ACHN (cell line): ENCODE results near the gene CTNNA3.
"Not testable (repeated sequence)": the region's sequence is repeated elsewhere in the genome, so short reads cannot be mapped to it uniquely, and the experiment has no call there.

ENCODE experiments used
- DNase-seq: peaks from one replicate; pipeline ENCODE4 v3.0.0-alpha.2; 2015
- in situ Hi-C: cut with HindIII; loops from 2 replicates; pipeline ENCODE4 v1.10.0; 2017; ENCODE audit warnings: low sequenced_read_pairs, low pct_ligation_motif_present, low pct_unique_long_range_greater_than_20kb

CTNNA3 gene

DNA sequence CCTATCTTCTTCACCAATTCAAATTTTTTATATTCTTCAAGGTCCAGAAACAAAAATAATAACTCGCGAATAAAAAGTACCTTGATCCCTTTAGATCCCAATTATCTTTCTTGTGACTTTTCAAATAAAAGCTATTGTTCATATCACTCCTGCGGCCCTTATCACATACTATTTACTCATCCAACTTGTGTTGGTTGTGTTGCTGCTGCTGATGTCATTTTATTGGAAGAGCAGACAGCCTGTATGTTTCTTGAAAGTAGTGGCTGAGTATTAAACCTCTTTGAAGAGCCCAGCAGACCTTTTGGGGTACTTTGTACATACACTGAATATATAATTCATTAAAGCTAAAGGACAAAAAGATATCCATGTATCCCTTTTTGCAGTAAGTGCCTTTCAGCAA is 231.7 kb downstream of the CTNNA3 start:
- DNase-seq = no peak
- in situ Hi-C loops = no loop called here

DNA sequence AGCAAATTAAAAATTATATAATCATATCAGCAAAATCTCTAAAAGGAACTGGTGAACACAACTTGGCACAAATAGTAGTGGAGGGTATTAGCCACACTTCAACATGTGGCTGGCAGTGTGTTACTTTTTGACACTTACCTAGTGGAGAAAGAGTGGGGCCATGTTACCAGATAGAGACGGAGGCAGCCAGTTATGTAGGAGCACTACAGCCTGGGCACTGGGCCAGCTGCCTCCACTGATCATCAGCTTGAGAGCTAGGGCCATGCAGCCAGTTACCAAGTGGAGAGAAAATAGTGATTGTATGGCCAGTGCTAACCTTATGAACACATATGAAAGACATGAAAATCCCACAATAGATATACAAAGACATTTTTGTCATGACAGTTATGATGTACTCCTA is 243.1 kb downstream of the CTNNA3 start:
- in situ Hi-C loops = no loop called here
- DNase-seq = no peak

DNA sequence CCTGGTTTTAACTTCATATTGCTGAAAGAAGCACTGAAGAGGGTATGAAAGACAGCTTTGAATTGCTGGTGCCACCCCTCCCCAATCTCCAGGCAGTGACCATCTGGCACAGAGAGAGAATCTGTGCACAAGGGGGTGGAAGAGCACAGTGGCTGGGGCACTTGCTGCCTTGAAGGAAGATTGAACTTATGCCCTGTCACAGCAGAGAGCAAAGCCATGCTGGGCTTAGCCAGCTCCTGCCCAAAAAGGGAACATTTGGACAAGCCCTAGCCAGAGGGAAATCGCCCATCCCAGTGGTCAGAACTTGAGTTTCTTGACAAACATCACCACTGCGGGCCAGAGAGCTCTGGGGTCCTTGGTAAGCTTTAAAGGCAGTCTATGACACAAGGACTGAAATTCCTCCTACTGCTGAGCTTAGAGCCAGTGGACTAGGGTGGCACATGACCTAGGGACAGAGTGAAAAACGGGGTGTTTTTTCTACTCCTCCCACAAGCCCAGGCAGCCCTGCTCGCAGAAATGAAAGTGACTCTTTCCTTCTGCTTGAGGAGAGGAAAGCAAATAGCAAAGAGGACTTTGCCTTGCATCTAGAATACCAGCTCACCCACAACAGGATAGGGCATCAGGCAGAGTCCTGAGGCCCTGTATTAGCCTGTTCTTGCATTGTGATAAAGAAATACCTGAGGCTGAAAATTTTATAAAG is 257.2 kb downstream of the CTNNA3 start:
- in situ Hi-C loops = no loop called here
- DNase-seq = no peak

DNA sequence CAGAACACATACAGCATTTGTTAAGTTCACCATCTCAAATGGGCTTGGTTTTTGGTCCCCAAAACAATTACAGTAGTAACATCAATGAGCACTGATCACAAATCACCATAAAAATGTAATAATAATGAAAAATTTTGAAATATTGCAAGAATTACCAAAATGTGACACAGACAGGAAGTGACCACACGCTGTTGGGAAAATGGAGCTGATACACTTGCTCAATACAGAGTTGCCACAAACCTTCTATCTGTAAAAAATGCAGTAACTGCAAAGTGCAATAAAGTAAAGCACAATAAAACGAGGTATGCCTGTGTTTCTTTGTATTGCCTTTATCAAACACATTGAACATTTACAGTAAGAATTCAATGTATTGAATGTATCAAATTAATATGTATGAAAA is 262.7 kb downstream of the CTNNA3 start:
- in situ Hi-C loops = no loop called here

DNA sequence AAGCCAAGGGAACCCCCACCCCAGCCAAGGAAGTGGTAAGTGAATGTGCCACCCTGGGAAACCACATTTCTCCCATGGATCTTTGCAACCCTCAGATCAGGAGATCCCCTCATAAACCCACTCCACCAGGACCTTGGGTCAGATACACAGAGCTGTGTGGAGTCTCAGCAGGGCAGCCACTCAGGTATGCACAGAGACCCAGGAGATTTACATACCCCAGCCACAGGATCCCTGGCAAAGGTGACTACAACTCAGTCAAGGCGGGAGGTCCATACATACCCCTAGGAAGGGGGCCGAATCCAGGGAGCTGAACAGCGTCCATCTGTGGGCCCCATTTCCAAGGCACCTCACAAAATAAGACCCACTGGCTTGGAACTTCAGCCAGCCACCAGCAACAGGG is 293.4 kb downstream of the CTNNA3 start:
- no peak for DNase-seq
- in situ Hi-C loops = no loop called here

More for the DNA sequence above, 262.7 kb downstream of the CTNNA3 start:
- DNase-seq = no peak

DNA sequence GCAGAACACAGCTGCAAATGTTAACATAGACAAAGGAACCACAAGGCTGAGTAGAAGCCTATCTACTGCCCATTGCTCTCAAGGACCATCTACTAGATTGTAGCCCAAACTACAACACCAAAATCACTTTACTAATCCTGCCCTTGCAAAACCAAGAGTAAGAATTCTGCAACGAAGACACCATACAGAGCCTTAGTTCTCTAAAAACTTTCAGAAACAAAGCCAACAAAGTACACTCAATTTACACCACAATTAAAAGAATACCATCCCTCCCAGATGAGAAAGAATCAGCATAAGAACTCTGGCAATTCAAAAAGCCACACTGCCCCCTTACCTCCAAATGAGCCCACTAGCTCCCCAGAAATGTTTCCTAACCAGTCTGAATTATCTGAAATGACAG is 294.3 kb downstream of the CTNNA3 start:
- in situ Hi-C loops = no loop called here

DNA sequence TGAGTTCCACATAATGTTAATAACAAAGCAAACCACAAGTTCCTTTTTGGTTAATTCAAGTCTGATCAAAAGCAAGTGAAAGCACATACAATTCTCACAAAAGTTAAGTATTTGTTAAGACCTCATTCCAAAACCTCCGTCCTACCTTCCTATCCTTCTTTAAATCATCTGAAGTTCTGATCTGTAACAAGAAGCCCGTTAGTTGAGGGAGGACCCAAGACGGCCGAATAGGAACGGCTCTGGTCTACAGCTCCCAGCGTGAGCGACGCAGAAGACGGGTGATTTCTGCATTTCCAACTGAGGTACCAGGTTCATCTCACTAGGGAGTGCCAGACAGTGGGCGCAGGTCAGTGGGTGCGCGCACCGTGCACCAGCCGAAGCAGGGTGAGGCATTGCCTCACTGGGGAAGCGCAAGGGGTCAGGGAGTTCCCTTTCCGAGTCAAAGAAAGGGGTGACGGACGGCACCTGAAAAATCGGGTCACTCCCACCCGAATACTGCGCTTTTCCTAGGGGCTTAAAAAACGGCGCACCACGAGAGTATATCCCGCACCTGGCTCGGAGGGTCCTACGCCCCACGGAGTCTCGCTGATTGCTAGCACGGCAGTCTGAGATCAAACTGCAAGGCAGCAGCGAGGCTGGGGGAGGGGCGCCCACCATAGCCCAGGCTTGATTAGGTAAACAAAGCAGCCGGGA is 309.0 kb downstream of the CTNNA3 start:
- DNase-seq, in situ Hi-C loops: not testable (repeated sequence)

More for the DNA sequence above, 294.3 kb downstream of the CTNNA3 start:
- no peak for DNase-seq

DNA sequence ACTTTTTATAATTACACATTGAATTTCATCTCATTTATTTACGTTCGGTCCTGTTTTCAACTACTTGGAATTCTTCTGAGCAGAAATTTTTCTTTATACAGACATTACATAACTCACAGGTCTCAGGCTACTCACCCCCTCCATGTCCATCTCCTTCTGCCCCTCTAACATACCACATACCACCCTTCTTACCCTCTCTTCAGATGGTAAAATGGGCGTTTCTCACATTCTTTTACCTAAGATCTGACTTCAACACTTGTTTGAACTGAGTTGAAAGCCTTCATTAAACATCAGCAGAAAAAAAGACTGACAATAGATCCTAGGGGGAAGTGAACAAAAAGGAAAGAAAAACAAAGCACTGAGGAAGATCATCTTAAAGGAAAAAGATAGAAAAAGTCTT is 309.7 kb downstream of the CTNNA3 start:
- DNase-seq = no peak
- in situ Hi-C loops = no loop called here

DNA sequence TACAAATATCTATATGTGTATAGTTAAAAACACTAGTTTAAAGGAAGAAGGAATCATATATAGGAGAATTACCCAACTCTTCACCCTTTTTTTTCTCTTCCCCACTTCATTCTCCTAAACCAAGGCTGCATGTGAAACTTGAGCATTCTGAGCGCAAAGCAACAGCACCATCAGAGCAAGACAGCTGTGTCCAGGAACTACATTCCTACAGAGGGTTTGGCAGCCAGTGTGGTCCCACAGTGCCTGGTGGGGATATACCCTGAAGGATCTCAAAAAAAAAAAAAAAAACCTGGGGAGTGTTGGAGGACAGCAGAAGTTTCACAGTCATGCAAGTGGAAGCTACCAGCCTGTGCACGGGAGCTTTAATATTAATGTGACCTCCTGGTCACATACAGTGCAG is 310.4 kb downstream of the CTNNA3 start:
- no peak for DNase-seq
- in situ Hi-C loops = no loop called here

DNA sequence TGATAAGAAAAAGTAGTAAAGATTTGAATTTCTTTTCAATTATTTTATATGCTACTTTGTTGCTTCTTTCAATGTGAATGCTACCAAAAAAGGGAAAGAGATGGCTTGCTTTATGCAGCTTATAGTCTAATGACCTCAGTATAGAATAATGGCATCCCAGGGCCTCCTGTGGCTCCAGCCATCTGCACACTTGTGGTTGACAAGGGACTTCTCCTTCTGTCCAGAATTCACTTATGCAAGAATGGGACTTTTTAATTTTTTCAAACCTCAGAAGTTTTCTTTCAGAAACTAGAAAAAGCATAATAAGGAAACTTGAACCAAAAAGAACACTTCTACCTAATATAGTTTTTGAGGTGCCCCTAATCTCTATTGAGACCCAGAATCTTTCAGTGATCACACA is 310.9 kb downstream of the CTNNA3 start:
- no peak for DNase-seq

DNA sequence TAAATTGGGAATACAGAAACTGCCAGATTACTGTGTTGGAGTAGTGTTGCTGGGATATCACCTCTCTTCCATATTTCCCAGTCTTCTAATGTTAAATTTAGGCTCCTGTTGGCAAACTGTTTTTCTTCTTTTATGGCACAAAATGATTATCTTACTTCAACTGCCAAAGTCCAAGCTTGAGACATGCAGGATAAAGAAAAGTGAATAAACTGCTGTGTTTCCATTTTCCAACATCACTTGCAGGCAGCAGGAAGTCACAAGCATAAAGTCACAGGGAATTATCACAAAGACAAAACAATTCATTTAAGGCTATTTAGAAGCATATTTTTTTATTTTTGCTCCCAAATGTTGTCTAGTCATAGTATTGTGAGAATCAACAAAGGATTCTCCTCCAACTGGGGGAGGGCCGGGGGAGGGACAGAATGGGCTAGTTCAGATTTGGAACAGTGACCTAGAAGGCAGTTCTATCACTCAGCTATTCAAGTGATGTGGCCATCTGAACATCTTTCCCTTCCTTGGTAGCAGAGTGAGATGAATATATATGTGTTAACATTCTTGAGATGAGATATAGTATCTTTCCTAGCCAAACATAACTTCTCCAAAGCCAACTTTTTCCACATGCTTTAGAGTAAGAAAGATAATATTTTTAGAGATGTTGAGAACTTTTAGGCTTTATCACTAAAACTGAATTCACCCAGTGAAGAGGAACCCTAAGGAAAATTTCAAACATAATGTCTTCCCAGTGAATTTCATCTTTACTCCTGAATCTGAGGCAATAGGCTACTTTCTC is 364.7 kb downstream of the CTNNA3 start:
- in situ Hi-C loops = no loop called here
- no peak for DNase-seq

More for the DNA sequence above, 310.9 kb downstream of the CTNNA3 start:
- in situ Hi-C loops = no loop called here

DNA sequence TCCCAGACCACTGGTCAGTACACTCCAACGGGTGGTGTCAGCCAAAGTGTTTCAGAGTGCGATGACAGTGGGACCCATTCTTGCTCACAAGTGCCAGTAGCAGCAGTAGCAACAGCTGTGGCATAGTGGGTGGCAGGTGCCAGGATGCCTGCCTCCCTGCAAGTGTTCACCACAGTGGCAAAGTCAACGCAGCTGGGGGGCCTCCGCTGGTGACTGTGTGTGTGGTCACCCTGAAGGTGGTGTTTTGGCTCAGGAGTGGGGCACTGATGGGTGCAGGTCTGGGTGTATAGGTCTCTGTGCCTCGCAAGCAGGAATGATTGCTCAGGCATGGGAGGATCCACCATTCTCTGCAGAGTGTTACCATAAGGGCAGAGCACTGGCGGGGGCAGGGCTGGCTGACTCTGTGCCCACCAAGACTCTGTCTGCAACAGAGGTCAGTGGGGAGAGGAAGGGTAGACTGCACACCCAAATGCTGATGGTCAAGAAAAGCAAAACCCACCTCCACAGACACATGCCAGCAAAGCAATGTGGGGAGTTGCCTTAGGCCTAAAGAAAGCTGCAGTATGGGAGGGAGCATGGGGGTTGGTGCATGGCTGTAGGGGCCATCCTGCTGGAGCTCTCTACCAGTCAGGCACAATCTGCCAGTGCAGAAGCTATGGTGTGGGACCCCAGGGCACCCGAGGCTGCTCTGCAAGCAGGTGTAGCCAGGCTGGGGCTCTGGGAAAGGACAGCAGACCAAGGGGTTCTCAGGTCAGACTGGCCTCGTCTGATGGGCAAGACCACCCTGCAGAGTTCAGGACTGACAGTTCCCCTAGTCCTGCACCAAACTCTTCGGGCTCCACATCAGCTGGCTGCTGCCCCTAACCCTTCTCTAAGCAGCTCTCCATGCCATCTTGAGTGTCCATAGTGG is 368.1 kb downstream of the CTNNA3 start:
- in situ Hi-C loops = no loop called here
- DNase-seq = no peak

DNA sequence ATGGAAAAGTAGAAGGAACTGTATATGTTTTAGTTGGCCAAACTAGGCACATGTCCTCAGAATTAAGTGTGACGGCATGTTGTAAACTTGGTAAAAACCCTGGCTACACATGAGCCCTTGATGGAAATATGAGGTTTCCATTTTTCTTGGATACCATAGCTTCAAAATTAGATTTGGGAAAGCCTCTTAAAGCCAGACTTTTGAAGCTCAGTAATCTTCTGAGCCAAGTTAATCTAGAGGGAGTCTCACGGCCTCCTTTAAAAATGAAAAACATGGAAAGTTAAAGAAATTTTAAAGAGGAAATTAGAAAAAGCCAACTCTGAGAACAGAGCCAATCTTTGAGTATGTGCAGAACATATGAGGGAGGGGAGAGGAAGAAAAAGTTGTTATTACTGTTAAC is 376.0 kb downstream of the CTNNA3 start:
- in situ Hi-C loops = no loop called here
- no peak for DNase-seq

DNA sequence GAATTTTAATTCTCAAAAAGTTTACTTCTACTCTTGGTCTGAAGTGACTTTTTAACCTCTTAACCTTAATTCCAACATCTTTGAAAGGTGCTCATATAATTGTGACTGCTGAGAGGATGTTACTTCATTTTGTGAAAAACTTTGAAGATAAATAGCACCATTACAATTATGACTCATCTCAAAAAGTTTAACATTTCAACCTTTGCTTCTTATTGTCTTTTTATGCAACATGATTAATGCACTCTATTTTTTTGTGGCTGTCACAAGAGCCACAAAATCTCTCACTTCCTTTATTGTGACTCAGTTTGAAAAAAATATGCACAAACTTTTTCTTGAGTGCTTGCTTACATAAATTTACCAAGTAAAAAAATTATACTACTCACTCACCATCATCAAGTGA is 387.1 kb downstream of the CTNNA3 start:
- no peak for DNase-seq
- in situ Hi-C loops = no loop called here

DNA sequence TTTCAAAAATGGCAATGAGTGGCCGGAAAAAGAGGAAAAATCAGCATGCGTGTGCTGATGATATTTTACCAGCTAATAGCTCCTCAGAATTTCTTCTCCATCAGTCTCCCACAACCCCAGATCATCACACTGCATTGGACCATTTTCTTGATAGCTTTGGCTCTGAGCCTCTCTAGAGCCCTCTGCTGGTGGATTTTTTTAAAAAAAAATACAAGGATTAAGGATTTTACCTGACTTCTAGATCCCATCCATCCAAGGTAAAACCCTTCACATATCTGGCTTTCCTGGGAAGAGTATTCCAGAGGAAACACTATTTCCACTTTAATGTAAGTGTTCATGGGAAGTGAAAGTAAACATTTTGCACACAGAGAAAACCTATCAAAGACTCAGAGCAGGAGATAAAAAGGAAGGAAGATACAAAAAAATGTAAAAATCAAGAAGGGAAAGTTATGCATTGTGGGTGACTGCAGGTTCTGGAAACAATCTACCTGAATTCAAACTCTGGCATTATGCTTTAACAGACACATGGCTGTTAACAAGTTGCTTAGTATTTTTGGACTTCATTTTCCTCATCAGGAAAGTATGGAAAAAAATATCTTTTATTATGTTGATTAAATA is 389.3 kb downstream of the CTNNA3 start:
- DNase-seq = peak; percentile 51
- in situ Hi-C loops = no loop called here

DNA sequence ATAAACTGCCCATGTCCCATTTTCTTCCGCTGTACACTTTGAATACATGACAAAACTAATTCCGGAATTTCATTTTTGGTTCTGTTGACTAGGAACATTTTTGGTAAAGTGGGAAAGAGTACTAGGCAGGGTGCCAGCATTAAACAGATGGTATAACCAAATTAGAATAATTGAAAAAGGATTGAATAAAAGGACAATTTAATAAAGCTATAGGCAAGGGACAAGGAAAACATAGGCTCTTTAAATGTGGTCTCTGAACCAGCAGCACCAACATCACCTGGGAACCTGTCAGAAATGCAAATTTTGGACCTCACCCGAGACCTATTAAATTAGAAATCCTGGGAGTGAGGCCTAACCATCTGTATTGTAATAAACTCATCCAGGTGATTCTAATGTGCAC is 393.3 kb downstream of the CTNNA3 start:
- DNase-seq = no peak
- in situ Hi-C loops = no loop called here

DNA sequence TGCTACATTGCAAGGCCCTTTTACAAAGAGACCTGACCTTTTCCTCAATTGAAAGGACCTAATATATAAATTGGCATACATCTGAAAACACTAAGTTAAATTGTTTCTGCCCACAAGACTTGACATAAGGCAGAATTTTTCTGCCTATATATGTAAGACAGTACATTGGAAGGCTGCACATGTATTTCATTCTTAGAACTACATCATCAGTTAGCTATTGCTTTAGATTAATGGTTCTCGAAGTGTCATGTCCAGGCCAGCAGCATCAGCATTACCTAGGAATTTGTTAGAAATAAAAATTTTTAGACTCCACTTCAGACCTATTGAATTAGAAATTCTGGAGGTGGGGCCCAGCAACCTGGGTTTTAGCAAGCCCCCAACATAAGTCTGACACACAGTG is 396.2 kb downstream of the CTNNA3 start:
- DNase-seq = no peak
- in situ Hi-C loops = no loop called here

DNA sequence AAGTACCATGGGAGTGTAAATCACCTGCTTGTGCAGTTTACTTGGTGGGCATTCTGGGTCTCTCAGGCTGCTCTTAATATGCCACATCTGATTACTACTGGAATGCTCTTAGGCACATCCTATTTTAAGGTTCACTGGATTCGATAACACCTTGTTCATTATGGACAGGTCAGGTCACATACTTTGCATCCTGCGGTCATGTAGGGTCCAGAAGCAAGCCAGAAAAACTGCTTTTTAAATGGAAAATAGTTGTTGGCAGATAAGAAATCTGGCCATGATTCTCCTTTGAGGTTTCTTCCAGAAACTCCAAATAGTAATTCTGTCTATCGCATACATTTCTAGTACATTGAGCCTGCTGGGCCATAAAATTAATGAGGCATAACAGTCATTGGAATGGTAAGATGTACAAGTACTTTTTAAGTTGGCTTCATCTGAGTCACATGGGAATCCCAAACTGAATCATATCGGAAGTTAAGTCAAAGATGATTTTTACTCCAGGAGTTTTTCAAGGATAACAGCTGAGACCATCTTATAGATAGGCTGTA is 398.3 kb downstream of the CTNNA3 start:
- peak; percentile 42 for DNase-seq
- in situ Hi-C loops = no loop called here
